DLD1 (cell line): ENCODE data around the gene MAGEL2.

Experiments used
- in situ Hi-C: cut with HindIII; loops from 2 replicates; pipeline ENCODE4 v1.10.0; 2017; ENCODE audit warnings: low sequenced_read_pairs

Gene MAGEL2

DNA sequence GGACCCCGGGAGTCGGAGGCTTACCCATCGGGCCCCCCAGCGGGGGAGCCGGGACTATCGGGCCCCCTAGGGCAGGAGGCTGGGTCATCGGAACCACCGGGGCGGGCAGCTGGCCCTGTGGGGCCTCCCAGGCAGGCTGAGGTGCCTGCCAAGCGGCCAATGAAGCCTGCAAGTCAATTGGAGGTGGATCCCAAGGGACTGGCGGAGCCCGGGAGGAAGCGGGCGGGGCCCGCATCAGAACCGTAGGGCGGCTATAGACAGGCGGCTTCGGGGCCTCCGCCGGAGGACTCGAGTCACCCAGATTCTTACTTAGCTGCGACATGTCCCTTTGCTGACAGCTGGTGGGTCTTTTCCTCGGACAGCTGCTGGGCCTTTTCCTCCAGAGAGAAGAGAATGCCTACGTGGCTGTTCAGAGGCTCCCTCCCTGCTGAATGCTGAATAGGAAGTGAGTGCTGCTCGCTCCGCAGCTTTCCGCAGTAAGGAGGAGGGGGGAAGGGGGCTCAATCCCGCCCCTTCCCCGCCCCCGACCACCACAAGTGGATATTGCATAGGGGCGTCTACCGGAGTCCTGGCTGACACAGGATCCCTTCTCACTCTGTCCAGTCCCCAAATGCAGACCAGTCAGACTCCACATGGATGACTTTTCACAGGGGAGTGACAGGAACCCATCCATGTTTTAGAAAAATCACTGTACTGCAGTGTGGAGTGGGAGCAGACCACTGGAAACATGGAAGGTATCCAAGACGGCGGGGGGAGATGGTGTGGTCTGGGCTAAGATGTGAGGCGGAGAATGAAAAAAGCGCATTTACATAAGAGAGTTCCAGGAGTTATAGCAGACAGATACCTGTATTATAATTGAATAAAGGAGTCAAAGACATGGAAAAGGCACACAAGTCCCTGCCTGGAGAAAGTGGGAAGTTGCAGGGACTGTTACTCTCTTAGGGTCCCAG, at the start of gene MAGEL2:
Gene MAGEL2 (minus strand): TSS at position 447 of the 950 bp plus-strand sequence. CDS start 125 bp downstream, at position 322.
- in situ Hi-C loops = no loop called here

DNA sequence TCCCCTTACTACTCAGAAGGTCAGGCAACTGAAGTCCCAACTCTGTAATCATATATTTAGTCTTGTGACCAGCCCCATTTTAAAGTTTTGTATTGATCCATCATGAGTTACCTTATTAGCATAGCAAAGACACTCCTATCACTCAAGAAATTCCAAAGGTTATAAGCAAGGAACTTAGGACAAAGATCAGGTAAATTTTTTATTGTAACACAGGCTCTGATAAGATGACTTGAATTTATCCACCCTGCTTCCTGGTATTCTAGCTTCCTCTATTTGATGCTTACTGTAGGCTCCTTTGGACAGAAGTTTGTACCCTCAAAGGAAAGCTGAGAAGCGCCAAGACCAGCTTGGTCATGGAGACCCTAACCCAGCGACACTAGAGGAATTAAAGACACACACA, 47.6 kb upstream of the MAGEL2 start:
- in situ Hi-C loops = no loop called here

DNA sequence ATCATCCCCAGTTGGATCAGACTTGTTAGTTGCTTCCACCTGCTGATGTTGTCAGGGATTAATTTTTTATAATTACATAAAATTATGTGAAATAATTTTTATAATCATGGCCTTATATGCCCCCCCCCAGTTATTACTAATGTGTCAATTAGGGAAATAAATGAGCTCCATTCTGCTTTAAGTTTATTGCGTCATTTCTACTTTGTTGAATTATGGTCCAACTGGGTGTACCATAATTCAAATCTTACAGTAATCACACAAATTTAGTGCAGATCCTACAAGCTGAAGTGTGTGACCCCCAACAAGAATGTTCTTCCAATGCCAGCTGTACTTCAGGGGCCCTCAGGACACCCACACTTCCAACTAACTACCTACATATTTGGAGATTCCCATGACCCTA, 46.9 kb upstream of the MAGEL2 start:
- in situ Hi-C loops = no loop called here

DNA sequence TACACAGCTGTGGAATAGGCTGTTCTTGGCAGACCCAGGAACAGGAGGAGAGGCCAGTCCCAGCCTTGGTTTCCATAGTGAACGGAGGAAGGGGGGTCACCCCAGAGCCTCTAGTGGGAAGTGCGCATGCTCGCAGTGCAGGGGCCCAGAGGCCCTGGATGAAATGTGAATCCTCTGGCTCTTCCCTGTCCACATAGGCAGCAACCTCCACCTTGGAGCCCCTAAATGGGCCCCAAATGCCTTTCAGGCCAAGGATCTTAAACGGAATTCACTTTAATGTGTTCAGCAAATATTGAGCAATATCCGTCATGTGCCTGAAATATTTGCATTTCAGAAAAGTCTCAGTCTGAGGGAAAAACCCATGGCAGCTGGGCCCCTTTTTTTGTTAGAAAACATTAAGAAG, 42.8 kb upstream of the MAGEL2 start:
- in situ Hi-C loops = no loop called here

GRCh38 chr15:23690015-23690414, 42.3 kb upstream of the MAGEL2 start:
- in situ Hi-C loops = no loop called here

DNA sequence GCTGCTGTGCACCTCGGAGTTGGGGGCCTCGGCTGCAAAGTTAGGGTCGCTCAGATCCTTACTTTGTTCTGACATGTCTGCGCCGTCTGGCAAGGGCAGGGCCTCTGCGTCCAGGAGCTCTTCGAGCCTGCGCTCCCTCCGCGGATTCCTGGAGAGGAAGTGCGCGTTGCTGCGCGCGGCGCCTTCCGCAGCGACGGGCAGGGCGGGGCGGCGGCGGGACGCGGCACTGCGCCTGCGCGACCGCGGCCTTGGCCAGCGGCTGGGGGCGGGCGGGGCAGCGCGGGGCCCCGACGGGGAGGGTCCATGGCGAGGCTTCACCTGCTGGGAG, 39.4 kb upstream of the MAGEL2 start, which contains the start of gene NDN:
Gene NDN (minus strand): TSS at position 163 of the 328 bp plus-strand sequence. CDS start 88 bp downstream, at position 75.
- in situ Hi-C loops = no loop called here

GRCh38 chr15:23686466-23687142, 38.9 kb upstream of the MAGEL2 start:
- in situ Hi-C loops = no loop called here

GRCh38 chr15:23671481-23671880, 23.8 kb upstream of the MAGEL2 start:
- in situ Hi-C loops = no loop called here

- in situ Hi-C loops = no loop called here
These were observed 23.3 kb upstream of the MAGEL2 start for GRCh38 chr15:23670970-23671369.

- in situ Hi-C loops = no loop called here
These were observed 15.6 kb upstream of the MAGEL2 start for GRCh38 chr15:23663232-23663631.

GRCh38 chr15:23648920-23649515, 1.4 kb upstream of the MAGEL2 start:
- in situ Hi-C loops = no loop called here

GRCh38 chr15:23647001-23647295, 719 bp downstream of the MAGEL2 start:
- in situ Hi-C loops = no loop called here

DNA sequence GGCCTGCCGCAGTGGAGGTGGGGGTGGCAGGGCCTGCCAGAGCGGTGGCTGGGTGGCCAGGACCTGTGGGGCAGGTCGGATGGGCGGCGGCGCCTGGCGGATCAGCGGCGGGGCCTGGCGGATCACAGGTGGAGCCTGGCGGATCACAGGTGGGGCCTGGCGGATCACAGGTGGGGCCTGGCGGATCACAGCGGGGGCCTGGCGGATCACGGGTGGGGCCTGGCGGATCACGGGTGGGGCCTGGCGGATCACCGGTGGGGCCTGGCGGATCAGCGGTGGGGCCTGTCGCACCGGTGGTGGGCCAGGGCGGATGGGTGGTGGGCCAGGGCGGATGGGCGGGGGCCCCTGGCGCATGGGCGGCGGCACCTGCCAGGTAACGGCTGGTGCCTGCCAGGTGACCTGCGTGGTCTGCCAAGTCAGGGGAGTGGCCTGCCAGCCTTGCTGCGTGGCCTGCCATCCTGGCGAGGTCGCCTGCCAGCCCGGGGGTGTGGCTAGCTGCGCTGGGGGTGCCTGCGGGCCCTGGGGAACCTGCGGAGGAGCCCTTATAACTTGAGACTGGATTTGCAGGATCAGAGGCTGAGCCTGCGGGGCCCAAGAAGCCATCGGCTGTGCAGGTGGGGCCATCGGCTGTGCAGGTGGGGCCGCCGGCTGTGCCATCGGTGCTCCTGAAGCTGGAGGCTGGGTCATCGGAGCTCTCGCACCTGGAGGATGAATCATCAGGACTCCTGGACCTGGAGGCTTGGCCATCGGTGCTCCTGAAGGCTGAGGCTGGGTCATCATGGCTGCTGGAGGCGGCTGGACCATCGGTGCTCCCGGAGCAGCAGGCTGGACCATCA, 1.3 kb downstream of the MAGEL2 start:
- in situ Hi-C loops = no loop called here

GRCh38 chr15:23645371-23646164, 2.1 kb downstream of the MAGEL2 start:
- in situ Hi-C loops = no loop called here

GRCh38 chr15:23644829-23645228, 2.8 kb downstream of the MAGEL2 start:
- in situ Hi-C loops = no loop called here

DNA sequence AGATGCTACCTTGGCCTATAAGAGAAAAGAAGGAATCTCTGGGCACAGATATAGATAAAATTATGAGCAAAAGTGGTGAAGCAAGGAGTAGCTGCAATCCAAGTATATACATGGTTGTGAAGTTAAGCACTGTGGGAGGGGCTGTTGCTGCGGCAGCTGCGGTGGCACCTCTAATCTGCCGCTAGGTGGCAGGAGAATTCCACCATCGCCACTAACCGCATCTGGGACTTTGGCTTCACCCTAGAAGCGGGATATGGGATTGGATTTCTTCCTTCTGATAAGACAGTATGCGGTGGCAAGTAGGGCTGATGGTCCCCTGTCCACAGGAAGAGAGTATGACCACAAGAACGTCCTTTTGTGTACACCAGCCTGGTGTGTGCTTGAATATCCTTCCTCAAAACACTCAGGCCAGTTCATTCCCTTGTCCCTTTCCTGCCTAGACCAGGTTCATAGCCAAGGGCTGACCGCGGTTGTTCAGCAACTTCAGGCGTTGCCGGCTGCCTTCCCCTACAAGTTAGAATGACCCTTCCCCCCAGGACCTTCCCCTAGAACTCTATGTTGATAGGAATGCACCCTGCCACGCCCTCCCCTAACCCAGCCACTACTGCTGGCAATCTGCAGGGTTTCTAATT, 5.1 kb downstream of the MAGEL2 start:
- in situ Hi-C loops = no loop called here

GRCh38 chr15:23634181-23634580, 13.5 kb downstream of the MAGEL2 start:
- in situ Hi-C loops = no loop called here

DNA sequence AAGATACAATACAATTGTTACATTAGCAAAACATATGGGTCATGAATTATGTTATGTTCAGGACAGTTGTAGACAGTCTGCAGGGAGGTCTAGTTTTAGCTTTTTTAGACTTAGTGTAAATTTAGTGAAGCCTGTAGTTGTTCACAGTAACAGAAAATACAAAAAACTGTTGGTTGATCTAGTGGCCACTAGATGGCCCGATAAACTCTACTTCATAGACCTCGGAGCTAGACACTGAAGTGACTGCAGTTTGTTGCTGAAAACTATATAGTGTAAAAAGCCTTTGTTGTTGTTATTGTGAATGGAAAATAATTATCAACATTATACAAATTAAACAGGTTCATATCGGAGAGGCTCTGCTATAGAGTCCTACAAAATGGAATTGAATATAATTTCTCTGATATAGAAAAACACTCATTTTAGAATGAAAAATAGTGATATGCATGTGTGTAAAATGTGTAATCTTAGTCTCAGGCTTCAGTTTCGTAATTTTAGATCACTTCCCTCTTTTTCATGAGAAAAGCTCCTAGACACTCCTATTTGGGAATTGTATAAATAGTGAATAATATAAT, 18.3 kb downstream of the MAGEL2 start:
- in situ Hi-C loops = no loop called here

DNA sequence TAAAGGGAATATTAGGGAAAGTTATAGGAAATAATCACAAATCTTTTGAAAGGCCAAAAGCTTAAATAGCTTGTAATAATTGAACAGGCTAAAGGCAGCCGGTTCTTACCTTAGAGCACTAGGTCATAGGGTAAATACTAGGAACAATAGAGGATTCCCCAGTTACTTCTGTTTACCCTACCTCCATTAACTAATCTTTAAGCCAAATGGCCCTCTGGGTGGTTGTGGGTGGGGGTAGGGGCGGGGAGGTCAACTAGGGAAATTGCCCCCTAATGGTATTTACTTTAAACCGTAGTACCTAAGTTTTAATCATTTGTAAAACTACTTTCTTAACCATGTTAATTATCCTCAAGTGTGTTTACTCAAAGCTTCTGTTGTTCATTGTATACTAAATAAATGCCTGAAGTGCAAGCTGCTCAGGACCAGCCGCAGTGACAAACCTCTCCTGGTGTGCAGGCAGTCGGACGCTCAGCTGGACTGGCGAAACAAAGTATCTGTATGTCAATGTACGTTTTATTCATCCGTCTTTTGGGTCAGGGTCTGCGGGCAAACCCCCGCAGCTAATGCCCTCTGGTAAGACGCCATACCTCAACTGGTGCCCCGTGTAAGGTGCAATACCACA, 18.9 kb downstream of the MAGEL2 start:
- in situ Hi-C loops = no loop called here
